Measurements from ENCODE around the gene SRL.
A peak's percentile ranks its signal among the peaks of the same experiment; 100 is the strongest.

Gene SRL

DNA sequence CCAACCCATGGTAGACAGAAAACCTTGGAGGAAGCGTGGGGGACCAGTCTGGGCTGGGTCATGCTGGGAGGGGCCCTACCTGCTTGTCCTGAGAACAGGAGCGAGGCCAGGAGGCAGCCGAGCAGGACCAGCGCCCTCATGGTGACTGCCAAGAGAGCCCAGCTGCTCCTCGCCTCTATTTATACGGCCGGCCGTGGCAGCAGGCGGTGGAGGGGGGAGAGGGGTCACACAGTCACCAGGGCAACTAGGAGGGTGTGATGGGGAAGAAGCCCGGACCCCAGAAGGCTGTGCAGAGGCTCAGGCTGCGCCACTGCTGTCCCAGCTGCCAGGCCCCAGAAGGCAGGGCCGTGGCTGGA is at the start of gene SRL:
Gene SRL (minus strand): TSS at position 153 of the 356 bp plus-strand sequence. CDS start 13 bp downstream, at position 140.
- no peak for DNase-seq

DNA sequence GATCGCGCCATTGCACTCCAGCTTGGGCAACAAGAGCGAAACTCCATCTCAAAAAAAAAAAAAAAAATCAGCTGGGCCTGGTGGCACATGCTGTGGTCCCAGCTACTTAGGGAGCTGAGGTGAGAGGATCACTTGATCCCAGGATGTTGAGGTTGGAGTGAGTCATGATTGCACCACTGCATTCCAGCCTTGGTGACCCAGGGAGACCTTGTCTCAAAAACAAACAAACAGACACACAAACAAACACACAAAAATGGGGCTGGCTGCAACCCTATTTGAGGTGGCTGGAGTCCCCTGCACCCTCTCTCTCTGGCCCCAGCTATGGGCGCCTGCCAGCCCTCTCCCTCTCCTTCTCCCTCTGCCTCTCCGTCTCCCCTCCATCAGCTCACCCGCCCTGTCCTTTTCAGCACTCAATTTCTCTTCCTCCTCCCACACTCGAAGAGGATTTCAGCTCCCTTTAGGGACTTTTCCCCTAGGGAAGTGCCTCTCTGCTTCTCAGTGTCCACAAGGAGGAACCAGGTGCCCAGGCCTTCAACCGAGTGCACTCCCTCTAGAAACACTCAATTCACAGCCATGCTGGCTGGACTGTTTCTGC is 48.5 kb upstream of the SRL start:
- no peak for DNase-seq

DNA sequence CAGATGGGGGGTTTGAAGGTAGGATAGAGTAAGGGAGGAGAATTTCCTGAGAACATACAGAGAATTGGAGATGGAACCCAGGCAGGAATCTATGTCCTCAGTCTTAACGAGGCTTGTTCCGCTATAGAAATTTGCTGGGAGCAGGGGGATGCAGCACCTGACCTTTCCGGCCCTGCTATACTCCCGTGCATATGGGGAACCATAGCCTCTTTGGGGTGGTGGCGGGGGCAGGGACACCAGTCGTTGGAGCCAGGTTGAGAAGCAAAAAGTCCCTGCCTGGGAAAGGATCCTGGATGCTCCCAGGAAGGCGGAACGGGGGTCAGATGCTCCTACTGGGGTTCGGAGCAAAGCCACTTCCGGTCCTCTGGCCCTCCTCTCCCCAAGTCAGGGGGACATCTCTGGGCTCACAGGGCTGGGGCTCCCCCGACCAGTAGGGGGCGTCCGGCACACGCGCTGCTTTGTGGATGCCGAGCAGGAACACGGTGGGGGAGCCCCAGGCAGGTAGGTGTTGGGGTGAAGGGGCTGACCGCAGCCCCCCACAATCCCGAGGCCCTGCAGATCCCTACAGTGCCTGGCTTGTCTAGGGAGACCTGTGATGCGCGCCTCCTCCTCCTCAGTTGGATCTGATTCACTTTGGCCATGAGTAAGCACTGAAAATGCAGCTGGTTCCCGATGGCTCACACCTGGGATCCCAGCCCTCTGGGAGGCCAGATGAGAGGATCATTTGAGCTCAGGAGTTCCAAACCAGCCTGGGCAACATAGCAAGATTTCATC is 46.5 kb upstream of the SRL start:
- no peak for DNase-seq

DNA sequence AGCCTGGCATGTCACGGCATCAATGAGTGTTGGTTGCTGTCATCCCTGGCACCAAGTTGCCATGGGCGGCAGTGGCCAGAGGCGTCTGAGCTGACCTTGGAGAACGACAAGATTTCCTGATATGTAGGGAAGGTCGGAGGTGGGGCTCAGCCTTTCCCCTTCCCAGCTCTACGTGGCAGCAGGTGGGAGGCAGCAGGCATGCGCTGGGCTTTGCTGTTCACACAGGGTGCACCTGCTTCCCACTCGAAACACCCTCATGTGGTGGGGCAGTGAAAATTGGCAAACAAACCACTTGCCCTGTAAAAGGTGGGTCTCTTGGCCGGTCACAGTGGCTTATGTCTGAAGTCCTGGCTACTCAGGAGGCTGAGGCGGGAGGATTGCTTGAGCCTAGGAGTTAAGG is 43.3 kb upstream of the SRL start:
- DNase-seq: no peak

DNA sequence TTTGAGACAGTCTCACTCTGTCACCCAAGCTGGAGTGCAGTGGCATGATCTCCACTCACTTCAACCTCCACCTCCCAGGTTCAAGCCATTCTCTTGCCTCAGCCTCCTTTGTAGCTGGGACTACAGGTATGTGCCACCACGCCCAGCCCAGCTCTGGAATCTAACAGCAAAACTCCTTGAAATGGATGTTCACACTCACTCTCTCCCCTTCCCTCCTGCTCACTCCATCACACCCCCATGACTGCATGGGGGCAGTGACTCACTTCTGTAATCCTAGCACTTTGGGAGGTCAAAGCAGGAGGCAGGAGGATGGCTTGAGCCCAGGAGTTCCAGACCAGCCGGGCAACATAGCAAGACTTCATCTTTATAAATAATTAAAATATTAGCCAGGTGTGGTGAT is 42.1 kb upstream of the SRL start:
- no peak for DNase-seq

DNA sequence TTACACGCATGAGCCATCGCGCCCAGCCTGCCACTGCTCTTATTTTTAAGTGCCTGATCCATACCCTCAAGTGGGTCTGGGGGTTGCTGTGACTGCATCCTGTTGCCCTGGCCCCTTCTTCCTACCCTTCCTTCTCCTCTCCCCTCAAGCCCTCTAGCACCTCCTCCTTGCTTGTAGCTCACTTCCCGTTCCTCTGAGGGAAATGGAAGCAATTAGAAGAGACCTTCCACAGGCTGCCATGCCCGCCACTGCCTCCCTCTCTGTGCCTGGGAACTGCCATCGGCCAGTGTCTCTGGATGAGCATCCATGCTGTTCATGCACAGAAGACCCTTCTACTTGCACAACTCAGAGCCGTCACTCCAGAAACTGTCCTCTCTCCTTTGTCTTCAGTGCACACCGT is 41.6 kb upstream of the SRL start:
- no peak for DNase-seq

DNA sequence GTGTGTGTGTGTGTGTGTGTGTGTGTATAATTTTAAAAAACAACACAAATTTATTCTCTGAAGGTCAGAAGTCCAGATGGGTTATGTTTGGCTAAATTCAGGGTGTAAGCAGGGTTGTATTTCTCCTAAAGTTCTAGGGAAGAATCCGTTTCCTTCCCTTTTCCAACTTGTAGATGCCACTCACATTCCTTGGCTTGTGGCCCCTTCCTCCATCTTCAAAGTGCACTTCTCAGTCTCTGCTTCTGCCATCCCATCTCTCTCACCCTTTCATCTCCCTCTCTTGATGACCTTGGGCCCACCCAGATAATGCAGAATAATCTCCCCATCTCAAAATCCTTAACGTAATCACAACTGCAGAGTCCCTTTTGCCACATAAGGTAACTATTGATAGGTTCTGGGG is 38.7 kb upstream of the SRL start:
- DNase-seq: no peak

DNA sequence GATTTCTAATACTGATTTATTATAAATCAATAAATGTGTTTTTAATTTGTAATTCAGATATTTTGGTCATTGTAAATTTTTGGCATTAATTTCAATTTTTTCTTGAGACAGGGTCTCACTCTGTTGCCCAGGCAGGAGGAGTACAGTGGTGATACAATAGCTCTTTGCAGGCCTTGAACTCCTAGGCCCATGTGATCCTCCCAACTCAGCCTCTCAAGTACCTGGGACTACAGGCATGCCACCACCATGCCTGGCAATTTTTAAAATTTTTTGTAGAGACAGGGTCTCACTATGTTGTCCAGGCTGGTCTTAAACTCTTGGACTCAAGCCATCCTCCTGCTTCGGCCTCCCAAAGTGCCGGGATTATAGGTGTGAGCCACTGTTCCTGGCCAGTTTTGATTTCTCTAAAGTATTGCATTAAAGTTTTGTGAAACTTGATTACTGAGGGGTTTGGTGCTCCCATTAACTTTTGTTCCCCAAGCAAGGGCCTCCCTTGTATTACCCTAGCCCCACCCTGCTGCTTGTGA is 36.2 kb upstream of the SRL start:
- no peak for DNase-seq

DNA sequence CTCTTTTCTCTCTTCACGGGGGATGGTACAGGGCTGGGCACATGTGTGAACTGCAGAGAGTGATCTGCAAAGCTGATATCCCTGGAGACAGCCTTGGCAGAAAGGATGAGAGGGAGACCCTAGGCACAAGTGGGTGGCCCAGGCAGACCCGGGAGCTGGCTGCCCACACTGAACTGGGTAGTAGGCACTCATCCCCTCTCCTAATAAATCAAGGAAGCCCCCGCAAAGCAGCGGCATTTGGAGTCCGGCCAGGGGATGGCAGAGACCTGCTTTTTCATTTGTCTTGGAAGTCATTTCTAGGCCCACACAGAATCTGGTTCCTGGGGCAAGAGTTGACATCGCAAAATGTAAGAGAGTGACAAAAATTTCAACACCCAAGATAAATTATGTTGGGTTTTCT is 34.0 kb upstream of the SRL start:
- no peak for DNase-seq

DNA sequence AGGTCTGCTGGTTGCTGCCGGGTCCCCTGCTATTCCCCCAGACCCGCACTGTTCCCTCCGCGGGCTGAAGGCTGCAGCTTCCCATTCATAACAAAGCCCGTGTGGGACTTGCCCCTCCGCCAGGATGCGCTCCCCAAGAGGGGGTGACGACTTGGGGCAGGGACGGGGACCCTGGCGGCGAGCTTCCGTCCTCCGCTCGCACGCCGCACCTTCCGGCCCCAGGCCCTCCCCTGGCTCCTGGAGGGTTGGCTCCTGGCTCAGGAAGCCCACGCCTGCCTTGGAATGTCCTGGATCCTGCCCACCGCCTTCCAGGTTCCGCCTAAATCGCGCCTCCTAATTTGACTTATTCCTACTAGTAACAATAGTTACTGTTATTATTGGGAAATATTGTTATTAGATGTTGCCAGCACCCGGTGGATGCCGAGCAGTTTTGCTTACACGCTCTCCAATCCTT is 32.0 kb upstream of the SRL start:
- no peak for DNase-seq

DNA sequence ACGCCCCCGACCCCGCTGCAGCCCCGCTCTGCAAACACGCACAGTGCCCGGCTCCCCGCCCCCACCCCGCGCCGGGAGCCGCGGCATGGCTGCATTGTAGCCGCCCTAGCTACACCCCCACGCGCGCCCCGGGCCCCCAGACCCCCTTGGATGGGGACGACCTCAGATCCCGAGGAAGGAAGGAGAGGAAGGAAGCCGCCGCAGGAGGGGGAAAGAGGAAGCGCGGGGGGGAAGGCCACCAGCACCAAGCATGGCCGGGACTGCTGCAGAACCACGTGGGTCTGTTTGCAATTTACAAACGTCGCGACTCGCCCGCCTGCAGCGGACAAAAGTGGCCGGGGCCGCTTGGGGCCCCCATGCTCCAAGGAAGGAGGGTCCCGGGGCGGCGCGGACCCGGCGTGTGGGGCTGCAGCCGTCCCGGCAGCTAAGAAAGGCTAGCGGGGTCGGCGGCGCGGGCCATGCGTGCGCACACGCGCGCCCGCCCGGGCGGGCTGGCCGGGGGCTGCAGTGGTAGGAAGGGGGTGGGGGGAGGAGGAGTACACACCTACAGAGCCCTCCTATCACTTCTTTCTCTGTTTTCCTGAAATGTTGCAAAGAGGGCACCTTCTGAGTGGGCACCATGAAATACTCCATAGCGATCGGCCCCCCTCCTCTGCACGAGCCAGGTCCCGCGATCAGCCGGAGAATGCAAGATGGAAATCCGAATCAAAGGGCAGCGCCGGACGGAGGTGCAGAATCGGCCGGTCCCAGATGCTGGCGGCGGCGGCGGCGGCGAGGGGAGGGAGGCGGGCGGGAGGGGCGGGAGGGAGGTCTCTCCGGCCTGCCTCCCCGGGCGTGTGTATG is 30.5 kb upstream of the SRL start:
- no peak for DNase-seq

DNA sequence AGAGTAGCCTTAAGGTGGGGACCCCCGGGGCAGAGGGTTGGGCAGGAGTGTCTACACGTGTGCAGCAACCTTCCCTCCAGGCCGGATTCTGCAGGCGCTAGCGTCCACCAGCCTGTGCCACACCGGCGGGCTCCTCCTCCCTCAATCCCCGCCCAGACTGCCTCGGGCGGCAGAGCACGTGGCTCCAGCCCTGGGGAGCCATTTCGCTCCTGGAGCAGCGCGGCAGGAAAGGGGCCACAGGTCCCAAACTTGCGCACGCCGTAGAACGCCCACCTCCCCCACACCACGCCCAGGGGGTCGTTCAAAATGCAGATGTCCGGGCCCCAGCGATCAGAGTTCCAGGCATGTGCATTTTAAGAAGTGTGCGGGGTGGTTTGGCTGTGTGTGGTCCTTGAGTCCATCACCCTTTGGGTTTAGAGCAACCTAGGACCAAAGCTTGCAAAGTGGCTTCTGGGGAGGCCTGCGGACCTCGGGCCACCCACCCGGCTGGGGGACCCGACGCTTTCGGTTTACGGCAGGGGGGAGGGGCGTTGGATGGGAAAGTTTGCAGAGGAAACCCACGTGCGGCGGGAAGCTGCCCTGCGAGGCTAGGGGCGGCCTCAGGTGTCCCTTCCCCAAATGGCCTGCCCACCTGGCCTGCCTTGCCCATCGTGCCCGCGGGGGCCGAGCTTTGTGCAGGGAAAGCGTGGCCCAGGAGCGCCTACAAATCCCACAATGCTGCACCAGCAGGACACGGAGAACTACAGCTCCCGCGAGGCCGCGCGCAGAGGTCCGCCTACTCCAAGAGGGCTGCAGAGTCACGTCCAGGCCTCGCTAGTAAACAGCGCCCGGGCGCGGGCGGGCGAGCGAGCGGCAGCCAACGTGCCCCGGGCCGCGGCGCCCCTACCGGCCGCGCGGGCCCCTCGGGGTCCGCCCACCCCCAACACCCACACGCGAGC is 29.6 kb upstream of the SRL start:
- DNase-seq: peak; percentile 49

DNA sequence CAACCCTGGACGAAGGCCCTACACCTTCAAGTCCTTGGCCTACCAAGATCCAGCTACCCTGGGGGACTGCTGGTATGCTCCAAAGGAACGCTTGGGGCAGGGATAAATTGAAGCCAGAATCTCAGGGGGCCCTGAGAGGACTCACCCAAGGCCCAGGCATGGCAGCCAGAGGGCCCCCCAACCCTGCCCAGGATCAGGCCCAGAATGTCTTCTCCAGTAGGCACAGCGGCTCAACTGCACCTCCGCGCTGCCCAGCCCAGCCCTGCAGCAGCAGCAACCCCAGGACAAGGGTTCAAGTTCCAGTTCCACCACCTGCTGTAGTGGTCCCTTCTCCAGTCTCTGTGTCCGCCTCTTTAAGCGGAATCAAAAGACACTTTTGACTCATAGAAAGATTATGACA is 28.7 kb upstream of the SRL start:
- no peak for DNase-seq

DNA sequence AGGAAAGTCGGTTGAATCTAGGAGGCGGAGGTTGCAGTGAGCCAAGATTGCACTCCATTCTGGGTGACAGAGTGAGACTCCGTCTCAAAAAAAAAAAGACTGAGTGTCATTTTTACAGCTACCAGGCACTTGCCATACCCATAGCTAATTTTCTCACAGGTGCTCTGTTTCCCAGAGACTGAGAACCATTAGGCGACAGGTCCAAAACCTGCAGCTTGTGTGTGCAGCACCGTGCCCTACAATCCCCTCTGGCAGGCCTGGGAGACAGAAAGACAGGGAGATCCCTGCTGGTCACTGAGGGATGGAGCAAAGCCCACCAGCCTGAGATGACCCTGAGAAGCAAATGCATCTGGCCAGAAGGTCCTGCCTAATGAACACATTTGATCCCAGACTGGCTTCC is 28.2 kb upstream of the SRL start:
- DNase-seq: no peak

DNA sequence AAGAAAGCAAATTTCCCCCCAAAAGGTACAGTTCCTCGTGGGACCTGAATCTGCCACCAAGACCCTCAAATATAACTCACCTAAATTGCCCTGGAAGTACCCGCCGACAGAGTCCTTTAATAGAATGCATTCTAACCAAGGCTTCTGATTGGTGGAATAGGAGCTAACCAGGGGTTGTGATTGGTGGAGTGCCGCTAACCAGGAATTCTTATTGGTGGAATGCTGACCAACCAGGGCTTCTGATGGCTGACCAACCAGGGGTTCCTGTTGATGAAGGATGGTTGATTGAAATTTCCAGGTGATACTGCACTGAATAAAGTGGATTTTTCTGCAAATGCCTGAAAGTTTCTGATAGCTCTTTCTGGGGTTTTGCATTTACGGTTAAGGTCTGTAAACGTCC is 24.5 kb upstream of the SRL start:
- DNase-seq: no peak

DNA sequence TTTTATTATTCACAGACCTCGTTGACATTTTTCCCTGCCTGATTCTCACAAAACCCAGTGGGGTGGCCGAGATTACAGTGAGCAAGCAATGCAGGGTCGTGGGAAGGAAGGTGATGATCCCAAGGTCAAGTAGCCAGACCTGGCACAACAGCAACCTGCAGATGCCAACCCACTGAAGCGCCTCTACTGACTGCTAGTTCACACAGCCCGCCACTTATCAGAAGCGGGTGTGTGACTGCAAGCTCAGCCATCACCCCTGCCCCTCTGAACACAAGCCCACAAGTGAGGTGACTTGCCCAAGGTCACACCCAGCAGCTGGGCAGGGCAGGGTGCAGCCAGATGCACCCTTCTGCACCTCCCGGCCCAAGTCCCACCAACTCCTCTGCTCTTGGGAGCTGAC is 23.8 kb upstream of the SRL start:
- no peak for DNase-seq

DNA sequence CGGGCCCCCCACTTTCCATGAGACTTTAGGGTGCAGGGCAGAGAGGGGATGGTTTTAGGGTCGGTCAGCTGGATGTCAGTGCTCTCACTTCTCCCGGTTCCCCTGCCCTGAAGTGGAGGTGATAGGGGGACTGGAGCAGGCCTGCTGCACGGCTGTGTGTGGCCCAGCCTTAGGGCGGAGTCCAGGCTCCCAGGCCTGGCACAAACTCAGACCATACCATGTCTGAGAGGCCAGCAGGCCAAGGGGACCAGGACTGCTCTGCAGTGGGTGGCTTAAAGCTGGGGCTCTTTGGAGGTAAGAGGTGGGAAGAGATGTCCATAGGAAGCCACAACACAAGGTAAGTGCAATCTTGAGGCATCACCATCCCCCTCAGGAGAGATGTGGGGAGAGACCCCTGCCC is 22.7 kb upstream of the SRL start:
- DNase-seq: no peak

DNA sequence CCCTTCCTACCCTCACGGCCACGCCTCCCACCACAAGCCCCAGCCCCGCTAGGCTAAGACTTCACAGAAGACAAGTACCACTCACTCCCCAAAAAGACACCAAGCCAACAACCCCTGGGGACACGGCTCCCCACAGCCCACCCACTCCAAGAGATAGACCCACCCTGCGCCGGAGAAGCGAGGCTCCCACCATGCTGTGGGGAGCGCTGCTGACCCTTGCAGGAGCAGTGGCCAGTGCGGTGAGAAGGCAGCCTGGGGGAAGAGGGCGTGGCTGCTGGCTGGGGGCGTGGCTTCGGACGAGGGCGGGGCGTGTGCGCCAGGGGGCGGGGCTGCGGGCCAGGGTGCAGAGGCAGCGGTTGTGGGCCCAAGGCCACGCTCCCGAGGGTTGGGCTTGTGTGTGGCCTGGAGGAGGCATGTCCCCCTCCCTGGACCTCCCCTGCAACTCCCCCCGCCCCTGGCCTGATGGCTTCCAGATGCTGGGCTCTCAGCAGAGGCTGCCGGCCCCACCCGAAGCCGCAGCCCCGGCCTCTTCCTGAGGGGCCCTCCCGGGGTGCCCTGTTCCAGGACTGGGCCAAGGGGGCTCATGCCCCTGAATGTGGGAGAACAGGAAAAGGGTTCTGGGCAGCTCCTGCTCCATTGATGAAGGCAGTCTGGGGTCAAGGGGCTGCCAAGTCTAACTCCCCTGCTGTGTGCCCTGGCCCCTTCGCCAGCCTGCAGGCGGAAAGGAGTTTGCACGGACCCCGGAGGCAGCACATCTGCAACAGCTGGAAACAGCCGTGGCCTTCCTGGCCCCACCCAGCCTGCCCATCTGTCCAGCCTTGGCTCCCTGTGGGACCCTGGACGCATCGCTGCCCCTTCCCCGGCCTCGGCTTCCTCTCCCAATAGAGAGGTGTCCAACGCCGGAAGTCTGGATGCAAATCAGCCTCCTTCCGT is 21.9 kb upstream of the SRL start:
- no peak for DNase-seq

DNA sequence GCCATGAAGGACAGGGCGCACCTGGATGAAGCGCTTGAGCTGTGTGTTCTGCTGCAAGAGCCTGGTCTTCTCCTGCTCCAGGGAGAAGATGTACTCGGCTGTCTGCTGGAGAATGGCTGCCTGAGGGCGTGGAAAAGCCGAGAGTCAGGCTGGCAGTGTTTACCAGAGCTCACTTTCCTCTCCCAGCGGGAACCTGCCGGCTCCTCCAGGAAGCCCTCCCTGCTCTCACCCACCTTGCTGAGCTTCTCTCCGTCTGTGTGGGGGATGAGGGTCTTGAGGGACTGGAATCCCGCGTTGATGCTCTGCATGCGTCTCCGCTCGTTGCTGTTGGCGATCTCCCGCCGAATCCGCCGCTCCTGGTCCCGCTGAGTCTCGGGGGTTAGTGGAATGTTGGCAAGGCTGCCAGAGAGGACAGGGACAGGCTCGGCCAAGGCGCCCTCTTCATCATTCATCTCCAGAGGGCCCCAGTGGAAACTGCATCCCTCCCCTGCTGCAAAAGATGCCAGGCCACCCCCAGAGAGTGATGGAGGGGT is 20.5 kb upstream of the SRL start:
- DNase-seq: no peak

DNA sequence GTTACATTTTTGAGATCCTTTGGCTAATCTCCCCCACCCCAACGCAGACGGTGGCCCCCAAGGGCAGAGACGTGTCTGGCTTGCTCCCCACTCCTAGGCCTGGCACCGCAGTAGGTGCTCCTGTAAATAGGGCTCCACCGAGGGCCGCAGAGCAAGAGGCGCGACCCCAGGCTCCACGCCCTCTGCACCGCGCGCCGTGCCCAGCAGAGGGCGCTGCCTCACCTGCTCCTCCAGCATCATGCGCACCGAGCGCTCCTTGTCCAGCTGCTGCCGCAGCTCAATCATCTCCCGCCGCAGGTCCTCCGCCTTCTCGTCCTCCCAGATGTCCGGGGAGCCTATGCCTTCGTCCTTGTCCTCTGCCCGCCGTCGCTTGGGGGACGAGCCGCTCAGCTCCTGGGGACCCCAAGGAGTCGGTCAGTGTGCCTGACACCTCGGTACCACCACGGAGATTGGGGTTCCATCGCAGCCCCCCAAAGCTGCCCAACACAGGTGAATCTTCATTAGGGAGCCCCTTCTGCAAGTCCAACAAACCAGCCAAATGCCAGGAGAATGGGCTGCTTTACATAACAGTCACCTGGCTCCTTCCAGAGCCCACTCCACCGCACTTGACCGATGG is 19.8 kb upstream of the SRL start:
- DNase-seq: no peak

DNA sequence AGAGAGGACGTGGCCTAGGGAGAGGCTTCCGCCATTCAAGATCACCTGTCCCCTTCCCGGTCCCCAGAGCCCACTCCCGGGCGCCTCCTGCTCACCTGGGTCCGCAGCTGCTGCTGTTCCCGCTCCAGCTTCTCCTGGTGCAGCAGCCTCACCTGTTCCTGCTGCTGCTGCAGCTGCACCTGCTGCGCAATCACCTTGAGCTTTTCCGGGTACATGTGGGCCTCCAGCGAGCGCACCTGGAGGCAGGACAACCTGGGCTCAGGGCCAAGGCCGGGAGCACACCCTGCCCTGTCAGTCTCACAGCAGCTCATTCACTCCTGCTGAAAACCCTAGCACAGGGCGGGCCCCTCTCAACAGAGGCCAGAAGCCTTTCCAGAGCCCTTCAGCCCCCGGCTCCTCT is 18.5 kb upstream of the SRL start:
- DNase-seq: peak; percentile 75
